HepG2 (cell line): ENCODE results near the gene S100A10.

Source experiments
- EP300 ChIP-seq, 3 experiments: sonication (generic) in 1 of 3; formaldehyde crosslinking in 1 of 3; IDR thresholded peaks; 2 replicates each; pipeline versions ENCODE4 v1.5.1 to v1.6.1; 2011 to 2020; ENCODE audit warnings: low read depth in 2 of 3, low read length in 2 of 3, borderline replicate concordance in 1 of 3, improper control_type of control experiment in 1 of 3, mild to moderate bottlenecking in 1 of 3, missing genetic modification reagents in 1 of 3, moderate library complexity in 1 of 3
- ZNF792 ChIP-seq: IDR thresholded peaks from 2 replicates; pipeline ENCODE4 v1.6.1; 2016

DNA sequence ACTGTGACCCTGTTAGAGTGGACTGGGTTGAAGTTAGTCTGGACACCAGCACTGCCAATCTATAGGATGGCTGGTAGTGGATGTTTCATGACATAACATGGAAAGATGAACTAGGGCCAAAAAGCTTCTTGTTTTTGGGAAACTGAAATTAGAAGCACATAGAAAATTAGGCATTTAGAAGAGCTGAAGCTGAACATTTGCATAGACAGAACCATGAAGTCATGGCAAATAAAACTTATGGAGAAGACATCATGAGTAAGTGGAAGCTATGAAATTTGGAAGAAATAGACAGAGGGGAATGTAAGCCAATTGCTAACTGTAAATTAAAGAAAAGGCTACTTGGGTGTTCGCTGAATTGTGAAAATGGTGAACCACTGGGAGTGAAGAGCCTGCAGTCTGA, 45.8 kb upstream of the S100A10 start:
- TF ChIP-seq EP300 (IDR thresholded peaks at IDR 0.05; ENCODE audit: low read depth in 2 of 2, low read length in 2 of 2) (no peak), EP300 (CRISPR knock-in tag; IDR thresholded peaks at IDR 0.05; ENCODE audit: borderline replicate concordance) (no peak), ZNF792 (CRISPR knock-in tag) (no peak)
